HG02763 (cell line): ENCODE measurements around the gene IGSF23.

Experiments used
- ATAC-seq: cut with Tn5 transposase; IDR thresholded peaks from one replicate; pipeline ENCODE4 v1.9.1; 2021; ENCODE audit warnings: mild to moderate bottlenecking, moderate library complexity; ENCODE audit not compliant: unreplicated experiment

The IGSF23 gene

DNA sequence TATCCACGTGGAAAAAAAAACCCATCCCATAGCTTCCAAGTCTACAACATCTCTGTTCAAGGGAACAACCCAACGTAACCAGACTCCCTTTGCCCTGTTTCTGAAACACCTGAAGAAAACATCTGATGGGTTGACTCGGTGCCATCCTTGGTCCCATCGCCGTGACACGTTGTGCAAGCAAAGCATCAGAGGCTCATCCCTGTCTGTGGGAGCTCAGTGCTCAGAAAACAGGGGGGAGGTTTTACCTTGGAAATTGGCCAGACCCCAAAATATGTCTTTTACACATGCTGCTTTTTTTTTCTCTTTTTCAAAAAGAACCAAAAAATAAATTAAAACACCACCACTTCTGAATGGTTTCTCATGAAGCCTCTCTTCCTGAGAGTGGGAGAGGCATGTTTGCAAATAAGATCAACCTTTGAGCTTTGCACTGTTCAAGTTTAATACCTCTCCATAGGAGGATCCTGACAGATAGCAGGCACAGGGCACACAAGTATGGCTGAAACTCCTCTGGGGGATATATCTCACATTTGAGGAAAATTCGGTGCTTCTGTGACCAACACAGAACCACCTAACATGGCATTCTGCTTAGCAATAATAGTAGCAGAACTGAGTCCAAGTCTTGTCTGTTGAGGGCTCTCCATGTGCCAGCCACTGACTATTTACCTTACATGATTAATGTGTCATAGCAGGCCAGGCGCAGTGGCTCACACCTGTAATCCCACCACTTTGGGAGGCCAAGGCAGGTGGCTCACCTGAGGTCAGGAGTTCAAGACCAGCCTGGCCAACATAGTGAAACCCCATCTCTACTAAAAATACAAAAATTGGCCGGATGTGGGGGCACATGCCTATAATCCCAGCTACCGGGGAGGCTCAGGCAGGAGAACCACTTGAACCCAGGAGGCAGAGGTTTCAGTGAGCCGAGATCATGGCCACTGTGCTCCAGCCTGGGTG, 23.4 kb downstream of the IGSF23 start:
- ATAC-seq = no peak

DNA sequence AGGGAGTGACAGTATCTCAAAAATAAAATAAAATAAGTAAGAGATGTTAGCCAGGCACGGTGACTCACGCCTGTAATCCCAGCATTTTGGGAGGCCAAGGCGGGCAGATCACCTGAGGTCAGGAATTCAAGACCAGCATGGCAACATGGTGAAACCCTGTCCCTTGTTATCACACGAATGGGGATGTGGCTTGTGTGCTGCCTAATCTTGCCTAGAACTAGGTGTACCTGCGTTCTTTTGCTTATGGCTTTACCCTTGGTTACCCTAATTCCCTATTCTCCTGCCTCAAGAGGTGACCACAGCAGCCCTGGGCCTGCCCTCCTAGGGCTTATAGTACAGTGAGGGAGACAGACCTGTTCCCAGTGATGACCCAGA, 24.0 kb downstream of the IGSF23 start:
- no peak for ATAC-seq

DNA sequence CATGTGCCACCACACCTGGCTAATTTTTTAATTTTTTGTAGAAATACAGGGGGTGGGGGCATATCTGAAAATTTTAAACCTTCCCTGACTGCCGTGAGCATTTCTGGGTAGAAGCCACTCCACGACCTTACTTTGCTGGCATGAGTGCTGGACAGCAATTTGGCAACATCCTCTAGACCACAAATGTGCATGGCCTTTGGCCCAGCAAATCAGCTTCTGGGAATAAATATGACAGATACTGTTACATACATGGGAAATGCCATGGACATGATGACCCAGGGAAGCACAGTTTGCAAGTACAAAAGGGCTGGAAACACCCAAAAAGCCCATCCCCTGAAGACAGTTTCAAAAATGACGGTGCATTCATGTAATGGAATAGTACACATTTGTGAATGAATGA, 27.2 kb downstream of the IGSF23 start:
- ATAC-seq = no peak

DNA sequence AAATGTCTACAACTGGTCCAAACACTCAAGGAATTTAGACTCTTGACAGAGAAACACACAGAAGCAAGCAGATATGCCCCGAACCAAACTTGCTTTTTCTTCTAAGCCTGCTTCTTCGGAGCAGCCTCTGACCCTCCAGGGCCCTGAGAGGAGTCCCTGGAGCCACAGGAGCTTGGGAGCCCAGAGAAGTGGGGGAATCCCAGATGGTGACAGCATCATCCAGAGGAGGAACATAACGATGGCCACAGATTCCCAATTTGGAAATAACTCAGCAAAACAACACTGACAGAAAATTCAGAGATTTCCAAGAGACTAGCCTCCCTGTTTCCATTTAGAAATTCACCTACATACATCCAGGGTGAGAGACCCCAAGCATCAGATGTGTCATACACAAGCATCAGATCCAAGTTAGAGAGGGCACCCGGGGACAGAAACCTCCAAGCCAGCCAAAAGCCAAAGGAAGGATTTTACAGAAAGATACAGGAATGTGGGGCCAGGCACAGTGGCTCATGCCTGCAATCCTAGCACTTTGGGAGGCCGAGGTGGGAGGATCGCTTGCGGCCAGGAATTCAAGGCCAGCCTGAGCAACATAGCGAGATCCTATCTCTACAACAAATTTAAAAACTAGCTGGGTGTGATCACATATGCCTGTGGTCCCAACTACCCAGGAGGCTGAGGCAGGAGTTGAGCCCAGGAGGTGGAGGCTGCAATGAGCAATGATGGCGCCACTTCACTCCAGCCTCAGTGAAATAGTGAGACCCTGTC, 28.3 kb downstream of the IGSF23 start:
- ATAC-seq = no peak

DNA sequence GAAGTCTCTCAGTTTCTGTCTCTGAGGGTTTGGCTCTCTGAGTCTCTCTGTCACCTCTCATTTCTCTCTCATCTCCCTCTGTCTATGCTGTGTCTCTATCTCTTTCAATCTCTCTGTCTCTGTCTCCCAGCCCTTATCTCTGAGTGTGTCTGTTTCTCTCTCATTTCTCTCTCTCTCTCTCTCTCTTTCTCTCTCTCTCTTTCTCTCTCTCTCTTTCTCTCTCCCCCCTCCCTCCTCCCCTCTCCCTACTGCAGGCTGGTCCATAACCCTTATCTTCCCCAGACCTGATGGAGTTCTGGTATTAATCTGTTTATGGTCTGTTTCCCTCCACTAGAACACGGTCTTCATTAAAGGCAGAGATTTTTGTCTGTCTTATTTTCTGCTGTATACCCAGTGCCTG, 29.0 kb downstream of the IGSF23 start:
- ATAC-seq = no peak

DNA sequence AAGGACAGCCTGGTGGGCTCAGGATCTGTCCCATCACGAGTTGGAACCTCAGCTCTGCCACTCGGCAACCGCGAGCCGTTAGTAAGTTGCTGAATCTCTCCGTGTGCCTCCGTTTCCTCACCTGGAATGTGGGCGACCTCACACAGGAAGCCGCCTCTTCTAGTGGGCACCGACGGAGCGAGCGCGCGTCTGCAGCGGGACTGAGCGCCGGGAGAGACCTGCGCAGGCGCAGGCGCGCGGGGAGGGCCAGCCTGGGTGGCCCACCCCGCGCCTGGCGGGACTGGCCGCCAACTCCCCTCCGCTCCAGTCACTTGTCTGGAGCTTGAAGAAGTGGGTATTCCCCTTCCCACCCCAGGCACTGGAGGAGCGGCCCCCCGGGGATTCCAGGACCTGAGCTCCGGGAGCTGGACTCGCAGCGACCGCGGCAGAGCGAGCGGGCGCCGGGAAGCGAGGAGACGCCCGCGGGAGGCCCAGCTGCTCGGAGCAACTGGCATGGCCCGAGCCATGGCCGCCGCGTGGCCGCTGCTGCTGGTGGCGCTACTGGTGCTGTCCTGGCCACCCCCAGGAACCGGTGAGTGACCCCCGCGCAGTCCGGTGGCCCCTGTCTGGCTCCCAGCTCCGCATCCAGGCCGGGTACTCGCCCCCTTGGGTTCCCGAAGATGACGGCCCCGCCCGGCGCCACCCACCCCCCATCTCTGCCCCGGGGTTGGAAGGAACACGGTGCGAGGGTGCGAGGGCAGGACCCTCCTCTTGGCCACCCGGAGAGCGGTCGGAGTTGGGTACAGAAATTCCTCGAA, 30.4 kb downstream of the IGSF23 start, which contains the start of gene PVR:
TSS of gene PVR (plus strand) at position 306 of the 797 bp plus-strand sequence. CDS start at position 493, 187 bp downstream.
- ATAC-seq = no peak

DNA sequence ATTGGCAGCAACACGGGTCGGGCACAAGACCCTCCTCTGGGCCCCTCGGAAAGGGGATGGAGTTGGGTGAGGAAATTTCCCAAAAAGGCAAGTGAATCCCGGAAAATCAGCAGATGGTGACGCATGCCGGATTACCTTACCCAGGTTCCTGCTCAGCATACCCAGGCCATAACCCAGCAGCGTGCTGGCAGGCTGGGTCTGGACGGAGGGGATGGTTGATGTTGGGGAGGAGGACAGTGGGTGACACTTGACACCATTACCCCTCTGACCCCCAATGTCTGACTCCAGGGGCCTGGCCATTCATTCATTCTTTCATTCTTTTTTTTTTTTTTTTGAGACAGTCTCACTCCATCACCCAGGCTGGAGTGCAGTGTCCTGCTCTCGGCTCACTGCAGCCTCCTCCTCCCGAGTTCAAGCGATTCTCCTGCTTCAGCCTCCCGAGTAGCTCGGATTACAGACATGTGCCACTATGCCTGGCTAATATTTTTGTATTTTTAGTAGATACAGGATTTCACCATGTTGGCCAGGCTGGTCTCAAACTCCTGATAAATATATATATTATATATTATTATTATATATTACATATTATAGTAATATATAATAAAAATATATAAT, 31.1 kb downstream of the IGSF23 start:
- ATAC-seq = no peak

DNA sequence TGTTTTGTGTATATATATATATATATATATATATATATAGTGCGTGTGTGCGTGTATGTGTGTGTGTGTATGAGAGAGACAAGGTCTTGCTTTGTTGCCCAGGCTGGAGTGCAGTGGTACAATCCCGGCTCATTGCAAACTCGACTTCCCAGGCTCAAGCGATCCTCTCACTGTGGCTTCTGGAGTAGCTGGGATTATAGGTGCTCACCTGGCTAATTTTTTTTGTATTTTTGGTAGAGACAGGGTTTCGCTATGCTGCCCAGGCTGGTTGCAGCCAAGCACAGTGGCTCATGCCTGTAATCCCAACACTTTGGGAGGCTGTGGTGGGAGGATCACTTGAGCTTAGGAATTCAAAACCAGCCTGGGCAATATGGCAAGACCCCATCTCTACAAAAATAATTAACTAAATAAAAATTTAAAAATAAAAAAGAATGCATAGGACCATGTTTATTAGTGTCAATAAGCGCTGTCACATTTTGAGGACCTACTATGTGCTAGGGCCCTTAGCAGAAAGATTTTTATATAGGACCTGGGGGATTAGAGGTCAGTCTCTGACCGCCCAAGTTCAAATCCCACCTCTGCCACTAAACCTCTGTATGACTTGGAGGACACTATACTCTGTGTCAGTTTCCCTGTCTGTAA, 32.2 kb downstream of the IGSF23 start:
- ATAC-seq = no peak

DNA sequence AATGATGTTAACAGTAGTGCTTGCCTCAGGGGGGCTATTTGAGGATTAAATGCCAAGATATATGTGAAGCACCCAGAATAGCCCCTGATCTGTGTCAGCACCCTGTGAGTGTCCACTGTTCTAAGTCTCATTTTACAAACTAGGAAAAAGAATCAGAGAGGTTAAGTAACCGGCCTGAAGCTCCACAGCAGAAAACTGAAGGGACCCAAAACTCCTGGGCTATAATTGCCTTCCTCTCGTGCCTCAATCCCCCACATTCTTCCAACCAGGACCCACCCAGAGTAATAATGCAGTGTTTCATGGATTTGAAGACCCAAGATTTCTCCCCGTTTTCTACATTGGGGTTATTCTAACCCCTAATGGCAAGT, 32.7 kb downstream of the IGSF23 start:
- ATAC-seq = no peak

DNA sequence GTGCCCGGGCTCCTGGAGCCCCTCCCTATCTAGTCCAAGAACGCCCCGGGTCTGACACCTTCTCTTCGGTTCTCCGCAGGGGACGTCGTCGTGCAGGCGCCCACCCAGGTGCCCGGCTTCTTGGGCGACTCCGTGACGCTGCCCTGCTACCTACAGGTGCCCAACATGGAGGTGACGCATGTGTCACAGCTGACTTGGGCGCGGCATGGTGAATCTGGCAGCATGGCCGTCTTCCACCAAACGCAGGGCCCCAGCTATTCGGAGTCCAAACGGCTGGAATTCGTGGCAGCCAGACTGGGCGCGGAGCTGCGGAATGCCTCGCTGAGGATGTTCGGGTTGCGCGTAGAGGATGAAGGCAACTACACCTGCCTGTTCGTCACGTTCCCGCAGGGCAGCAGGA, 33.8 kb downstream of the IGSF23 start:
- ATAC-seq = no peak

DNA sequence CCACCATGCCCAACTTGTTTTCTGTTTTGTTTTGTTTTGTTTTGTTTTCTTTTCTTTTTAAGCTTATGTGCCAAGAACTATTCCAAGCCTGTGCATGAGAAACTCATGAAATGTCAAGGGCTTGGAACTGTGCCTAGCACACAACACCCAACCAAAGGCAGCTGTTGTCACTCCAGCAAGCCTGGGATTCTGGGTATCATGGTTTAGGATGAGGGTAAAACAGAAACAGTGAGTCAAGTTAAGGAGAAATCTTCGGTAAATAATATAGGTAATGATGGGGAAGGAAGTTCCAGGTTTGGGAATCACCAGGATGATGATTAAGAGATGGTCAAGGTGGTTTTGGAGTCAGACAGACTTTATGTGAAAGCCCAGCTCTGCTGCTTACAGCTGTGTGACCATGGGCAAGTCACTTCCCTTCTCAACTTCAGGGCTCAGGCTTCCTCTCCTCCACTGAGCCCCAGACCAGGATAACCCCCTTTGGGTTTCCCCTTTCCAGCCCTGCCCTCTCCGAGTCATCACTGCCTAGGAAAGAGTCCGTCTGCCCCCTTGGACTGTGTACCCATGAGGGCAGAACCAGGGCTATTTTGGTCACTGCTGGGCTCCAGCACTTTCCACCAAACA, 35.4 kb downstream of the IGSF23 start:
- ATAC-seq = no peak

DNA sequence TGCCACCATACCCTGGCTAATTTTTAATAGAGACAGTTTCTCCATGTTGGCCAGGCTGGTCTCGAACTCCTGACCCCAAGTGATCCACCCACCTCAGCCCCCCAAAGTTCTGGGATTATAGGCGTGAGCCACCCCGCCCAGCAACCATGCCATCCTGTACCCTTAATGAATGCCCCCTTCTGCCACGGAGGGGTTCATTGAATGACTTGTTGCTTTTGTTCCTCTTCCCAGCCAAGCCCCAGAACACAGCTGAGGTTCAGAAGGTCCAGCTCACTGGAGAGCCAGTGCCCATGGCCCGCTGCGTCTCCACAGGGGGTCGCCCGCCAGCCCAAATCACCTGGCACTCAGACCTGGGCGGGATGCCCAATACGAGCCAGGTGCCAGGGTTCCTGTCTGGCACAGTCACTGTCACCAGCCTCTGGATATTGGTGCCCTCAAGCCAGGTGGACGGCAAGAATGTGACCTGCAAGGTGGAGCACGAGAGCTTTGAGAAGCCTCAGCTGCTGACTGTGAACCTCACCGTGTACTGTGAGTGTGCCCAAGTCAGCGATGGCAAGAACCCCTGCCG, 36.3 kb downstream of the IGSF23 start:
- no peak for ATAC-seq

DNA sequence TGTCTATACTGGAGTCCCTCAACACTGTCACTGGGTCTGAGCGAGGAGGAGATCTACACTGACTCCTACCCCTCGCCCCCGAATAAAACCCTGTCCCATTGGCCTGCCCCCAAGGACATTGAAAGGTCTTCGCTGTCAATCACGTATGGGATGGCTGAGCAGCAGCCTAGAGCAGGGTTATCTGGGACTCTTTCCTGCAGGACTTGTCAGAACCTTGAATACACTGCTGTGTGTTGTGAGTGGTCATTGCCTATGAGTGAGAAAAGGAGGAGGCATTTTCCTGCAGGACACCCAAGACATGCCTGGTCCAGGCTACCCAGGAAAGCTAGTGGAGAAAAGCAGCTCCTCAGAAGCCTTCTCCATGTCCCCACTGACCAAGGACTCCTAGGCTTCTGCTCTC, 40.0 kb downstream of the IGSF23 start:
- no peak for ATAC-seq

DNA sequence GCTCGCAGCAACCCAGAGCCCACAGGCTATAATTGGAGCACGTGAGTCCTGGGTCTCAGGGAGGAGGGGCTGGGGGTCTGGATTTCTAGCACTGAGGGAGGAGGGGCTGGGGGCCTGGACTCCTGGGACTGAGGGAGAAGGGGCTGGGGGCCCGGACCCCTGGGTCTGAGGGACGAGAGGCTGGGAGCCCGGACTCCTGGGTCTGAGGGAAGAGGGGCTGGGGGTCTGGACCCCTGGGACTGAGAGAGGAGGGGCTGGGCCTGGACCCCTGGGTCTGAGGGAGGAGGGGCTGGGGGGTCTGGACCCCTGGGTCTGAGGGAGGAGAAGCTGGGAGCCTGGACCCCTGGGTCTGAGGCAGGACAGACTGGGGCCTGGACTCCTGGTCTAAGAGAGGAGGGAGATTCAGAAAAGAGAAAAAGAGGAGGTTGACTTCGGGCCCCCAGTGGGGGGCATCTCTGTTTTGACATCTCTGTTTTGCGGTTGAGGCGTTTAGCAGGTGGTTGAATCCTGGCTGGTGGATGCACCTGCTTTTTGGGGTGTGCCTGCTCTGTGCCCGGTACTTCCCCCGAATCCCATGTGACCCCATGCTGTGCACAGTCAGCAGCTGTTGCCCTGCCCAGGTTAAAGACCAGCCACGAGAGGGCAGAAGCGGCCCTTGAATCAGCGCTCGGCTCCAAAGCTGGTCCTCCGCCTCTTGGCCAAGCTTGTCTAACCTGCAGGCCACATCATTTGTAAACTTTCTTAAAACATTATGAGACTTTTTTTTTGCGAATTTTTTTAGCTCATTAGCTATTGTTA, 40.8 kb downstream of the IGSF23 start:
- ATAC-seq = no peak

DNA sequence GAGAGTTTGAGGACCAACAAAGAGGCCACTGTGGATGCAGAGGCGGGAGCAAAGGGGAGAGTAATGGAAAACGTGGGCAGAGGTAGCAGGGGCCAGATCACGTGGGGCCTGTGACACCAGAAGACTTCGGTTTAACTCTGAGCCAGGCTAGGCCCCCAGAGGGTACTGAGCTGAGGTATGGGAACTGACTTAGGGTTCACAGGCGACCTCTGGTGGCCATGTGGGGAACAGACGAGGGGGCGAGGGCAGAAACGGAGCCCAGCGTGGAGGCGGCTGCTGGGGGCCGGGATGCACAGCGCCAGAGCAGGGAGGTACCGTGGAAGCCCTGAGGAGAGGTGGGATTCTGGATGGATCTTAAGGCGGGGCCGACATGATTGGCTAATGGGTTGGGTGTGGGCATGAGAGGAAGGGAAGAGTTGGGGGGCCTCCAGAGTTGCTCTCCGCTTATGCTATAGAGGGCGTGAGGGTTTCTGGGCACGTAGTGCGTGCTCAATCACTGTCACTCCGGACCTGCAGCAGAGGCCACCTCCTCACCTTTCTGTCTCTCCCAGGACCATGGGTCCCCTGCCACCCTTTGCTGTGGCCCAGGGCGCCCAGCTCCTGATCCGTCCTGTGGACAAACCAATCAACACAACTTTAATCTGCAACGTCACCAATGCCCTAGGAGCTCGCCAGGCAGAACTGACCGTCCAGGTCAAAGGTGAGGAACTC, 44.0 kb downstream of the IGSF23 start:
- ATAC-seq = no peak

DNA sequence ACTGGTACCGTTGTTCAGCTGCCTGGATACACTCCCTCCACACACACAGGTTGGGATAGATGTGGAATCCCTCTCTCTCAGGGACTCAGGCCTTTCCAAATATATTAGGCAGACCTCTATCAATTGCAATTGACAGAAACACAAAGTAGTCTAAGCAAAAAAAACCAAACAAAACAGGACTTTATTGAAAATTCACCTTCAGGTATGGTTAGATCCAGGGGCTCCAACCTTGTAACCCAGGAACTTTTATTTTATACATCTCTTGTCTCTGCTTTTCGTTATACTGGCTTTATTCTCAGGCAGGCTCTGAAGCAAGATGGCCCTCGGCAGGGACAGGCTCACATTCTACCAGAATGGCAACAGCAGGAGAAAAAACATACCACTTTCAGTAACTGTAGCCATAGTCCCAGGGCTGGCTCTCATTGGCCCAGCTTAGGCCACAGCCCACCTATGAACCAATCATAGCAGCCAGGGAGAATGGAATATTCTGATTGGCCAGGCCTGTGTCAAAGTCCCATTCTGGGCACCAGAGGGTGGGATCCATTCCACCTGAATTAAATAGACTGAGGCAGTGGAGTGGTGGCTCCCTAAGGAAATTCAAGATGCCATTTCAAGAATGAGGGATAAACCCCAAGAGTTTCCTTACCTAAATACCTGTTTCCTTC, 44.8 kb downstream of the IGSF23 start:
- ATAC-seq = no peak

DNA sequence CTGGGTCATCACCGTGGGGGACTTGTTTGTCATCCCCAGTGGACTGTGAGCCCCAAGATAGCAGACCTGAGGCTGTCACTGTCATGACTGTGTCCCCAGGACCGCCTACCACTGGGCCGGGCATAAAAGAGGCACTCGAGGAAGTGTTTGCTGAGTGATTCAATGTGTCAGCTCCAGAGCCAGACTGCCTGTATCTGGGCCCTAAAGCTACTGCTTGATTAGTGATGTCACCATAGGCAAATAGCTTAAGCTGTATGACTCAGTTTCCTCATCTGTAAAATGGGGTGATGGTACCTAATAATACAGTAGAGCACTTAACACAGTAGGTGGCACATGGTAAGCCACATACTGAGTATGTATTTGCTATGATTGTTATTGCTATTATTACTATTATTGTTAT, 46.7 kb downstream of the IGSF23 start:
- no peak for ATAC-seq

DNA sequence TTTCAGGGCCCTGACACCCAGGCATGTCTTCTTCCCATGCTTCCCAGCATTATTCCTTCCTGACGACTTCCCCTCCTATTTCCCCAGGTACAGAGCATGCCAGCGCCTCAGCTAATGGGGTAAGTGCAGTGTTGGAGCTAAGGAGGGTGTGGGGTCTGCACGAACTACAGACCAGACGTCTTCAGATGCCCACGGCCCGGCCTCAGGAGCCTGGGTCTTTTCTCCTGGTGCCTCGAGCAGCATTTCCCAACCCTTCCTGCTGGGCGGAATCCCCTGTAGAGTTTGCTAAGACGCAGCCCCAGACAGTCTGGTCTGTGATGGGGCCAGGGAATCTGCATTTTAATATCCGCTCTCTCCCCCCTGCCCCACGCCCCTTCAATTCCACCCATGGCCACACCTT, 47.8 kb downstream of the IGSF23 start:
- no peak for ATAC-seq
